HL-60 (cell line): ENCODE measurements around the gene NTSR2.

Source experiments
- SPI1 ChIP-seq: IDR thresholded peaks from 2 replicates; pipeline ENCODE4 v1.6.1; 2012; ENCODE audit warnings: low read depth, mild to moderate bottlenecking, borderline replicate concordance
- TF ChIP-seq, protein P1 (sequence below): IDR thresholded peaks from one replicate; pipeline ENCODE4 v1.5.1; 2011; ENCODE audit warnings: low read length, control low read depth, inconsistent platforms; ENCODE audit not compliant: insufficient read depth
- TF ChIP-seq, protein P2 (sequence below): IDR thresholded peaks from 2 replicates; pipeline ENCODE4 v1.6.1; 2012; ENCODE audit warnings: low read depth; ENCODE audit not compliant: insufficient replicate concordance

DNA sequence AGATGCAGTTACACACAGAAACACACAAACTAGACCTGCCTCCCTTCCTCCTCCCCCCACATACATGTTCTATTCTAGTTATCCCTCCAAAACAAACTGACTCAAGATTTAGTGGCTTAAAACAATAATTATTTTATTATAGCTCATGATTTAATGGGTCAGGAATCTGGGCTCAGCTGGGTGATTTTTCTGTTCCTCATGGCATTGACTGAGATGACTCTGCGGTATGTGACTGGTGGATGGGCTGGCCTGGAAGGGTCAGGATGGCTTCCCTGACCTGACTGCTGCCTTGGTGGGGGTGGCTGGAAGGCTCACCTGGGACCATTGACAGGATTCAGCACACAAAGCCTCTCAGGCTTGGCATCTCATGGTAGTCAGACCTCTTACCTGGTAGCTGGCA, 33.7 kb upstream of the NTSR2 start:
- TF ChIP-seq, protein P1, sequence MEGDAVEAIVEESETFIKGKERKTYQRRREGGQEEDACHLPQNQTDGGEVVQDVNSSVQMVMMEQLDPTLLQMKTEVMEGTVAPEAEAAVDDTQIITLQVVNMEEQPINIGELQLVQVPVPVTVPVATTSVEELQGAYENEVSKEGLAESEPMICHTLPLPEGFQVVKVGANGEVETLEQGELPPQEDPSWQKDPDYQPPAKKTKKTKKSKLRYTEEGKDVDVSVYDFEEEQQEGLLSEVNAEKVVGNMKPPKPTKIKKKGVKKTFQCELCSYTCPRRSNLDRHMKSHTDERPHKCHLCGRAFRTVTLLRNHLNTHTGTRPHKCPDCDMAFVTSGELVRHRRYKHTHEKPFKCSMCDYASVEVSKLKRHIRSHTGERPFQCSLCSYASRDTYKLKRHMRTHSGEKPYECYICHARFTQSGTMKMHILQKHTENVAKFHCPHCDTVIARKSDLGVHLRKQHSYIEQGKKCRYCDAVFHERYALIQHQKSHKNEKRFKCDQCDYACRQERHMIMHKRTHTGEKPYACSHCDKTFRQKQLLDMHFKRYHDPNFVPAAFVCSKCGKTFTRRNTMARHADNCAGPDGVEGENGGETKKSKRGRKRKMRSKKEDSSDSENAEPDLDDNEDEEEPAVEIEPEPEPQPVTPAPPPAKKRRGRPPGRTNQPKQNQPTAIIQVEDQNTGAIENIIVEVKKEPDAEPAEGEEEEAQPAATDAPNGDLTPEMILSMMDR, result no peak
- no peak for TF ChIP-seq SPI1
- TF ChIP-seq, protein P2, sequence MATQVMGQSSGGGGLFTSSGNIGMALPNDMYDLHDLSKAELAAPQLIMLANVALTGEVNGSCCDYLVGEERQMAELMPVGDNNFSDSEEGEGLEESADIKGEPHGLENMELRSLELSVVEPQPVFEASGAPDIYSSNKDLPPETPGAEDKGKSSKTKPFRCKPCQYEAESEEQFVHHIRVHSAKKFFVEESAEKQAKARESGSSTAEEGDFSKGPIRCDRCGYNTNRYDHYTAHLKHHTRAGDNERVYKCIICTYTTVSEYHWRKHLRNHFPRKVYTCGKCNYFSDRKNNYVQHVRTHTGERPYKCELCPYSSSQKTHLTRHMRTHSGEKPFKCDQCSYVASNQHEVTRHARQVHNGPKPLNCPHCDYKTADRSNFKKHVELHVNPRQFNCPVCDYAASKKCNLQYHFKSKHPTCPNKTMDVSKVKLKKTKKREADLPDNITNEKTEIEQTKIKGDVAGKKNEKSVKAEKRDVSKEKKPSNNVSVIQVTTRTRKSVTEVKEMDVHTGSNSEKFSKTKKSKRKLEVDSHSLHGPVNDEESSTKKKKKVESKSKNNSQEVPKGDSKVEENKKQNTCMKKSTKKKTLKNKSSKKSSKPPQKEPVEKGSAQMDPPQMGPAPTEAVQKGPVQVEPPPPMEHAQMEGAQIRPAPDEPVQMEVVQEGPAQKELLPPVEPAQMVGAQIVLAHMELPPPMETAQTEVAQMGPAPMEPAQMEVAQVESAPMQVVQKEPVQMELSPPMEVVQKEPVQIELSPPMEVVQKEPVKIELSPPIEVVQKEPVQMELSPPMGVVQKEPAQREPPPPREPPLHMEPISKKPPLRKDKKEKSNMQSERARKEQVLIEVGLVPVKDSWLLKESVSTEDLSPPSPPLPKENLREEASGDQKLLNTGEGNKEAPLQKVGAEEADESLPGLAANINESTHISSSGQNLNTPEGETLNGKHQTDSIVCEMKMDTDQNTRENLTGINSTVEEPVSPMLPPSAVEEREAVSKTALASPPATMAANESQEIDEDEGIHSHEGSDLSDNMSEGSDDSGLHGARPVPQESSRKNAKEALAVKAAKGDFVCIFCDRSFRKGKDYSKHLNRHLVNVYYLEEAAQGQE, result no peak
